Right atrium auricular region (tissue), 2 donors: ENCODE results near the gene HOXB1. TPM values are rescaled to one million over a fixed set of nuclear protein-coding genes. Genes with fewer than 3 reads are reported as not detected.
"Not testable (repeated sequence)": the region's sequence is repeated elsewhere in the genome, so short reads cannot be mapped to it uniquely, and the experiment has no call there.

Source experiments
- DNase-seq: peaks from one replicate; pipeline ENCODE4 v3.0.0-alpha.2; 2019; ENCODE audit warnings: low spot score
- H3K27ac ChIP-seq, 2 donors: fragments of 200-600 bp; sonication (generic); 1 replicate in 1 of 2; 2 replicates in 1 of 2; pipeline ENCODE4 v1.5.1; 2016 to 2019
- H3K27me3 ChIP-seq, 2 donors: fragments of 200-600 bp; sonication (generic); one replicate each; pipeline versions ENCODE4 v1.5.1 to v1.6.0; 2017 to 2019
- H3K36me3 ChIP-seq: fragments of 200-600 bp; sonication (generic); one replicate; pipeline ENCODE4 v1.5.1; 2016
- H3K4me1 ChIP-seq, 2 donors: fragments of 200-600 bp; sonication (generic); one replicate each; pipeline versions ENCODE4 v1.5.1 to v1.6.0; 2017 to 2019
- H3K4me3 ChIP-seq, 2 donors: fragments of 200-600 bp; sonication (generic); 1 replicate in 1 of 2; 2 replicates in 1 of 2; pipeline ENCODE4 v1.5.1; 2017 to 2019; ENCODE audit warnings: mild to moderate bottlenecking in 1 of 2, moderate library complexity in 1 of 2
- H3K9me3 ChIP-seq, 2 donors: fragments of 200-600 bp; sonication (generic); one replicate each; pipeline ENCODE4 v1.5.1; 2019
- CTCF ChIP-seq, 2 donors: fragments of 200-600 bp; sonication (generic); IDR thresholded peaks; one replicate each; pipeline ENCODE4 v1.5.1; 2019; ENCODE audit warnings: antibody characterized with exemption in 2 of 2
- microRNA counts, 2 donors: library from miRNA; unstranded; fragments of <30 nt; microRNA quantifications; one replicate each; lab custom pipeline; 2016 to 2017
- total RNA-seq, 2 donors: library from RNA; depleted of rRNA; stranded (reverse); fragments of >200 nt; gene quantifications; one replicate each; pipeline ENCODE4 v1.1.0, GENCODE V29; 2016

HOXB1 gene
- total RNA-seq, 2 donors from 2014 or later, result not detected

- no peak for DNase-seq
- Histone ChIP-seq H3K4me1 (no peaks in the 10 kb centered on the region), H3K4me3 (no peak overlapping the region), H3K27ac (no peak overlapping the region), H3K36me3 (no peaks in the 10 kb centered on the region), H3K27me3 (no peaks in the 10 kb centered on the region), H3K9me3 (no peaks in the 10 kb centered on the region)
- no peak for TF ChIP-seq CTCF (IDR thresholded peaks at IDR 0.05)
Measured at GRCh38 chr17:48484256-48484655, 46.6 kb downstream of the HOXB1 start.

GRCh38 chr17:48483471-48484131, 47.2 kb downstream of the HOXB1 start:
- H3K4me1 ChIP-seq, result no peaks in the 10 kb centered on the region
- DNase-seq, result no peak
- no peak overlapping the region for H3K27ac ChIP-seq
- no peaks in the 10 kb centered on the region for H3K36me3 ChIP-seq
- H3K4me3 ChIP-seq, result no peak overlapping the region
- H3K9me3 ChIP-seq, result no peaks in the 10 kb centered on the region
- TF ChIP-seq CTCF (IDR thresholded peaks at IDR 0.05), result no peak
- H3K27me3 ChIP-seq, result no peaks in the 10 kb centered on the region

GRCh38 chr17:48483004-48483403, 47.8 kb downstream of the HOXB1 start:
- Histone ChIP-seq H3K36me3 (no peaks in the 10 kb centered on the region), H3K4me1 (no peaks in the 10 kb centered on the region), H3K27ac (no peak overlapping the region), H3K27me3 (no peaks in the 10 kb centered on the region), H3K9me3 (no peaks in the 10 kb centered on the region), H3K4me3 (no peak overlapping the region)
- TF ChIP-seq CTCF (IDR thresholded peaks at IDR 0.05), result no peak
- no peak for DNase-seq

GRCh38 chr17:48482301-48482700, 48.5 kb downstream of the HOXB1 start:
- H3K27me3 ChIP-seq, H3K36me3 ChIP-seq, DNase-seq, H3K27ac ChIP-seq, H3K4me3 ChIP-seq, H3K9me3 ChIP-seq, H3K4me1 ChIP-seq: not testable (repeated sequence)

- Histone ChIP-seq H3K4me3 (no peak overlapping the region), H3K9me3 (no peaks in the 10 kb centered on the region), H3K4me1 (no peaks in the 10 kb centered on the region), H3K36me3 (no peaks in the 10 kb centered on the region), H3K27me3 (no peaks in the 10 kb centered on the region), H3K27ac (no peak overlapping the region)
- no peak for DNase-seq
- no peak for TF ChIP-seq CTCF (IDR thresholded peaks at IDR 0.05)
Measured at GRCh38 chr17:48479014-48479402, 51.8 kb downstream of the HOXB1 start.

MicroRNA genes within 50 kb of the gene (microRNA counts, 767-probe panel; counts per million panel counts)
- microRNA hsa-miR-10a-5p (lab: Ali Mortazavi, UCI), result 3,479 to 6,102 counts per million in 2 donors

Other genes with a start within 250 kb of the HOXB1 start
- gene SKAP1, start 100.8 kb downstream of the HOXB1 start, total RNA-seq, result not detected
- 1 to 10 TPM; 4.8 to 5.5 TPM for gene HOXB2, start 14.1 kb upstream of the HOXB1 start, total RNA-seq
- 1 to 10 TPM in 1 of 2 donors, under 1 TPM in 1; 0.52 to 1.0 TPM for gene HOXB4, start 47.3 kb upstream of the HOXB1 start, total RNA-seq
- gene HOXB3, start 59.2 kb upstream of the HOXB1 start, total RNA-seq, result 1 to 10 TPM in 1 of 2 donors, under 1 TPM in 1; 0.82 to 1.2 TPM
- gene HOXB5, start 62.8 kb upstream of the HOXB1 start, total RNA-seq, result not detected
- 1 to 10 TPM in 1 of 2 donors, under 1 TPM in 1; 0.82 to 2.6 TPM for gene HOXB6, start 74.0 kb upstream of the HOXB1 start, total RNA-seq
- gene HOXB7, start 80.0 kb upstream of the HOXB1 start, total RNA-seq, result under 1 TPM; 0.24 to 0.78 TPM
- not detected for gene HOXB8, start 84.3 kb upstream of the HOXB1 start, total RNA-seq
- not detected for gene HOXB9, start 95.3 kb upstream of the HOXB1 start, total RNA-seq
- not detected for gene PRAC1, start 191.5 kb upstream of the HOXB1 start, total RNA-seq
- not detected for gene PRAC2, start 192.2 kb upstream of the HOXB1 start, total RNA-seq
- gene HOXB13, start 197.7 kb upstream of the HOXB1 start, total RNA-seq, result not detected